HG03045 (cell line): ENCODE data around the gene FNDC8.
"Not testable (repeated sequence)": the region's sequence is repeated elsewhere in the genome, so short reads cannot be mapped to it uniquely, and the experiment has no call there.

Experiments
- ATAC-seq: cut with Tn5 transposase; IDR thresholded peaks from one replicate; pipeline ENCODE4 v1.9.1; 2021; ENCODE audit warnings: mild to moderate bottlenecking, moderate library complexity; ENCODE audit not compliant: unreplicated experiment

Gene FNDC8

GRCh38 chr17:35141681-35142466, 20.5 kb downstream of the FNDC8 start, which contains the start of gene NLE1:
NLE1 (minus strand) TSS chr17:35142303; CDS start chr17:35142275, 28 bp downstream.
- ATAC-seq = peak; percentile 76

- no peak for ATAC-seq
These were observed 21.0 kb downstream of the FNDC8 start for GRCh38 chr17:35142467-35142796.

DNA sequence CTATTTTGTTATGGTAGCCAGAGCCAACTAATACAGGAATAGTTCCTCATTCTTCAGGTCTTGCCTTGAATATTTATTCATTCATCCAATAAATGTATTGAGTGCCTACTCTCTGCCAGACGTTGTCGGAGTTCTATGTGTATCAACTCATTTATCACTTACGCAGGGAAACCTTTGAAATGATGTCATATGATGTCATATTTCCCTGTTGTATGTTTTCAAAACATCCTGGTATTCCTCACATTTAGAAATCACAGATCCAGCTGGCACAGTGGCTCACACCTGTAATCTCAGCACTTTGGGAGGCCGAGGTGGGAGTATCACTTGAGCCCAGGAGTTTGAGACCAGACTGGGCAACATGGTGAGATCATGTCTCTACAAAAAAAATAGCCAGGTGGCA, 23.4 kb downstream of the FNDC8 start:
- ATAC-seq = no peak

GRCh38 chr17:35146214-35146833, 24.9 kb downstream of the FNDC8 start:
- no peak for ATAC-seq

DNA sequence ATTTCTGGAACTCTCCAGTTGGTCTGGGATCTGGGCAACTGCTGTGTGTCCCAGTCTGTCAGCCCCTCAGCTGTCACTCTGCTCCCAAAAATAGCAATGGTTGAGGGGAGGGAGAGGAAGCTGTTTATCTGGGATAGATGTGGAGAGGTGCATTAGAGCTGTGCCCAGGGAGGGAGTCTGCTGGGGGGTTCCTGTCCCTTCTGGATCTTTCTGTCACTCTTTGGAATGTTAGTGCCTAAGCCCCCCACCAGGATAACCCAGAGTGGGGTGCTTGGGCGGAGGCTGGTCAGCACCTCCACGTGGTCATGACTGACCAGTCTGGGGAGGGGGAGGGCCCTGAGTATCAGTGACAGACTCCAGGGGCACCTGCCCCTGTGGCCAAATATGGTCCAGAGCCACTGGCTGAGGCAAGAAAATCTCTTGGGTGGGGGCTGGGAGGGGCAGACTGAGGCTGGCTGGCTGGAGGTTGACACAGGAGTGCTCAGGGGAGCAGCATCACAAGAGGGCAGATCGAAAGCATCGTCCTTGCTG, 26.0 kb downstream of the FNDC8 start, which contains the start of gene UNC45B:
UNC45B (plus strand) TSS at position 443 of the 531 bp plus-strand sequence. CDS start 447 bp downstream, outside the sequence.
- ATAC-seq = no peak

- no peak for ATAC-seq
These were observed 26.7 kb downstream of the FNDC8 start for GRCh38 chr17:35148144-35148543.

GRCh38 chr17:35149941-35150340, 28.5 kb downstream of the FNDC8 start:
- no peak for ATAC-seq

DNA sequence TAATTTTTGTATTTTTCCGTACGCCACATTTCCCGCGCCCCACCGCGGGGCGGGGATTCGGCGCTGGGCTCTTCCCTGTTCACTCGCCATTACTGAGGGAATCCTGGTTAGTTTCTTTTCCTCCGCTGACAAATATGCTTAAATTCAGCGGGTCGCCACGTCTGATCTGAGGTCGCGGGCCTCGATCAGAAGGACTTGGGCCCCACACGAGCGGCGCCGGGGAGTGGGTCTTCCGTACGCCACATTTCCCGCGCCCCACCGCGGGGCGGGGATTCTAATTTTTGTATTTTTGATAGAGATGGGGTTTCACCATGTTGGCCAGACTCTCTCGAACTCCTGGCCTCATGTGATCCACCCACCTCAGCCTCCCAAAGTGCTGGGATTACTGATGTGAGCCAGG, 29.7 kb downstream of the FNDC8 start:
- ATAC-seq = not testable (repeated sequence)

DNA sequence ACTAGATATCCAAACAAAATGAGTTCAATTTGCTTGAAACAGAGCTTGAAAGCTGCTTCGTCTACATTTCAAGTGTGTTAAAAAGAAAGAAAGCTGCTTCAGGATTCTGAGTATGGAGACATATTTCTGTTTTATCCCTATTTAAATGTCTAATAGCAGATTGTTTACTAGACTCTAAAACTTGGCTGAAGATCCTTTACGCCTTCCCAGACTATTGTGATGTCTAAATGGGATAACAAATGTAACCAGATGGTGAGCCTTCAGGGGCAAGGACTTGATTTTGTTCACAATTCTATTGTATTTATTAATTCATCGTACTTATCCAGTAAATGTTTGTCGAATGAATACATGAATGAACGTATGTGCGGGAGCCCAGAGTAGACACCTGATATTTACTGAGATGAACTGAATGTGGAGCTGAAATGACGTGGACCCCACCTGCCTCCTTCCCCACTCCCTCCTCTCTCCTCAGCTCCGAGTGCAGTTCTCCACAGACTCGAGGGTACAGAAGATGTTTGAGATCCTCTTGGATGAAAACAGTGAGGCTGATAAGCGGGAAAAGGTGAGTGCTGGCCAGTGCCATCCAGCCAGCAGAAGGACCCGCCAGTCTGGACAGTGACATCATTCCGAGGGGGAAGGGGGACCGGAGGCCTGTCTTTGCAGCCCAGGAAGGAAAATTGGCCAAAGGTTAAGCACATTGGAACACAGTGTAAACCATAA, 31.2 kb downstream of the FNDC8 start:
- no peak for ATAC-seq

- ATAC-seq = no peak
These were observed 33.1 kb downstream of the FNDC8 start for GRCh38 chr17:35154196-35155165.

GRCh38 chr17:35155246-35155645, 33.8 kb downstream of the FNDC8 start:
- no peak for ATAC-seq

GRCh38 chr17:35159940-35160339, 38.5 kb downstream of the FNDC8 start:
- ATAC-seq = no peak

- no peak for ATAC-seq
These were observed 39.2 kb downstream of the FNDC8 start for GRCh38 chr17:35160354-35161201.

GRCh38 chr17:35161281-35161761, 39.9 kb downstream of the FNDC8 start:
- no peak for ATAC-seq

DNA sequence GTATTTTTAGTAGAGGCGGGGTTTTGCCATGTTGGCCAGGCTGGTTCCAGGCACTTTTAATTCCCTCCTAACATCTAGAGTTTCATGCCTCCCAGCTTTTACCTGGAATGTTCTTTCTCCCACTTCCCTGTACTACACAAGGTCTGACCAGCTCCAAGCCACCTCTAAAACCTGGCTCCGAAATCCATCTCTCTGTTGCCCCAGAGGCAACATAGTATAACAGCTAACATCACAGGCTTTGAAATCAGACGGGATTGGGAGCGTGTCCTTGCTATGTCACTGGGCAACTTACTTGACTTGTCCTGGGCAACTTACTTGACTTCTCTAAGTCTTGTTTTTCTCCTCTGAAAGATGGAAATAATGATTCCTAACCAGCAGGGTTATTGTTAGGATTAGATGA, 41.3 kb downstream of the FNDC8 start:
- ATAC-seq = no peak

DNA sequence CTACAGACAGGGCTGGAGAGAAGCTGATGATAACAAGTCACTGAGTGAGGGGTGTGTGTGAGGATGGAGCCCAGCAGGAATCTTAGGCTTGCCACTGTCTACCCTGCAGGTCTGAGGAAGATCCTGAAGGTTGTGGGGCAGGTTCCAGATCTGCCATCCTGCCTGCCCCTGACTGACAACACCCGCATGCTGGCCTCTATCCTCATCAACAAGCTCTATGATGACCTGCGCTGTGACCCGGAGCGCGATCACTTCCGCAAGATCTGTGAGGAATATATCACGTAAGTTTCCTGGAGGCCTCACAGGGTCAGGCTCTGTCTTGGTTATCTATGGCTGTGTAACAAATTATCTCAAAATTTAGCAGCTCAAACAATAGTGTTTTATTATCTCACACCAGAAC, 42.5 kb downstream of the FNDC8 start:
- ATAC-seq = no peak

DNA sequence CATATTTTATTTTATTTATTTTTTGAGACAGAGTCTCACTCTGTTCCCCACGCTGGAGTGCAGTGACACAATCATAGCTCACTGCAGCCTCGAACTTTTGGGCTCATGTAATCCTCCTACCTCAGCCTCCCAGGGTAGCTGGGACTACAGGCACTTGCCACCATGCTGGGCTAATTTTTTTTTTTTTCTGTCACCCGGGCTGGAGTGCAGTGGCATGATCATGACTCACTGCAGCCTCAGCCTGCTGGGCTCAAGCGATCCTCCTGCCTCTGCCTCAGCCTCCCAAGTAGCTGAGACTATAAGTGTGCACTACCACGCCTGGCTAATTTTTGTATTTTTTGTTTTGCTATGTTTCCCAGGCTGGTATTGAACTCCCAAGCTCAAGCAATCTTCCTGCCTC, 43.3 kb downstream of the FNDC8 start:
- ATAC-seq = no peak

GRCh38 chr17:35166526-35166925, 45.1 kb downstream of the FNDC8 start:
- no peak for ATAC-seq

GRCh38 chr17:35167046-35167445, 45.6 kb downstream of the FNDC8 start:
- ATAC-seq = no peak
